Bronchial smooth muscle cell (primary cell): Measurements from ENCODE around the gene POLR2I. TPM values are rescaled to one million over a fixed set of nuclear protein-coding genes. Genes with fewer than 3 reads are reported as not detected.

Experiments
- total RNA-seq: library from RNA; depleted of rRNA; stranded (reverse); fragments of >200 nt; gene quantifications from 2 replicates; pipeline ENCODE4 v1.2.1, GENCODE V29; 2014

POLR2I gene
- total RNA-seq = 98.5 and 125 TPM in 2 replicates

GRCh38 chr19:36114721-36115452, at the start of gene POLR2I:
POLR2I (minus strand) TSS chr19:36114875; CDS start chr19:36114856, 19 bp downstream.

GRCh38 chr19:36152352-36153091, 37.8 kb upstream of the POLR2I start, which contains the start of gene COX7A1:
COX7A1 (minus strand) TSS chr19:36152447; CDS start chr19:36152407, 40 bp downstream.

GRCh38 chr19:36139473-36140303, 25.0 kb upstream of the POLR2I start, which contains the start of gene CAPNS1:
CAPNS1 (plus strand) TSS chr19:36140066; CDS start chr19:36141012, 946 bp downstream.

GRCh38 chr19:36115453-36116343, 1.0 kb upstream of the POLR2I start, which contains the start of gene TBCB:
TBCB (plus strand) TSS chr19:36115468; CDS start chr19:36115561, 93 bp downstream.

GRCh38 chr19:36110487-36111199, 4.0 kb downstream of the POLR2I start, which contains the start of gene OVOL3:
OVOL3 (plus strand) TSS chr19:36111143; CDS start chr19:36111203, 60 bp downstream.

Other genes starting within 250 kb of the POLR2I start
- 6.0 and 11.0 TPM in 2 replicates for gene APLP1, start 246.3 kb downstream of the POLR2I start, total RNA-seq
- gene NFKBID, start 214.3 kb downstream of the POLR2I start, total RNA-seq = 2.2 and 4.9 TPM in 2 replicates
- gene HCST, start 212.3 kb downstream of the POLR2I start, total RNA-seq = 2.5 and 3.2 TPM in 2 replicates
- gene TYROBP, start 206.6 kb downstream of the POLR2I start, total RNA-seq = not detected in 2 replicates
- gene LRFN3, start 178.5 kb downstream of the POLR2I start, total RNA-seq = 1.4 and 1.6 TPM in 2 replicates
- 10.5 and 11.5 TPM in 2 replicates for gene SDHAF1, start 119.7 kb downstream of the POLR2I start, total RNA-seq
- gene SYNE4, start 106.1 kb downstream of the POLR2I start, total RNA-seq = 0.16 TPM in 1 of 2 replicates, not detected in the other
- gene ALKBH6, start 100.7 kb downstream of the POLR2I start, total RNA-seq = 9.3 and 13.6 TPM in 2 replicates
- 13.6 and 25.6 TPM in 2 replicates for gene CLIP3, start 82.0 kb downstream of the POLR2I start, total RNA-seq
- 0.94 and 1.7 TPM in 2 replicates for gene THAP8, start 60.6 kb downstream of the POLR2I start, total RNA-seq
- 0.52 and 1.3 TPM in 2 replicates for gene WDR62, start 60.0 kb downstream of the POLR2I start, total RNA-seq
- gene OVOL3, start 3.7 kb downstream of the POLR2I start, total RNA-seq = not detected in 2 replicates
- gene TBCB, start 593 bp upstream of the POLR2I start, total RNA-seq = 267 and 275 TPM in 2 replicates
- gene CAPNS1, start 25.2 kb upstream of the POLR2I start, total RNA-seq = 499 and 549 TPM in 2 replicates
- 31.8 and 36.7 TPM in 2 replicates for gene COX7A1, start 37.6 kb upstream of the POLR2I start, total RNA-seq
- 5.4 and 8.6 TPM in 2 replicates for gene ZNF565, start 99.8 kb upstream of the POLR2I start, total RNA-seq
- 68.6 and 80.4 TPM in 2 replicates for gene ZNF146, start 100.2 kb upstream of the POLR2I start, total RNA-seq